GM19328 (cell line): ENCODE results near the gene SPAG16.

ENCODE experiments used
- ATAC-seq: cut with Tn5 transposase; IDR thresholded peaks from one replicate; pipeline ENCODE4 v1.9.1; 2021; ENCODE audit warnings: mild to moderate bottlenecking, moderate library complexity; ENCODE audit not compliant: unreplicated experiment

The SPAG16 gene

DNA sequence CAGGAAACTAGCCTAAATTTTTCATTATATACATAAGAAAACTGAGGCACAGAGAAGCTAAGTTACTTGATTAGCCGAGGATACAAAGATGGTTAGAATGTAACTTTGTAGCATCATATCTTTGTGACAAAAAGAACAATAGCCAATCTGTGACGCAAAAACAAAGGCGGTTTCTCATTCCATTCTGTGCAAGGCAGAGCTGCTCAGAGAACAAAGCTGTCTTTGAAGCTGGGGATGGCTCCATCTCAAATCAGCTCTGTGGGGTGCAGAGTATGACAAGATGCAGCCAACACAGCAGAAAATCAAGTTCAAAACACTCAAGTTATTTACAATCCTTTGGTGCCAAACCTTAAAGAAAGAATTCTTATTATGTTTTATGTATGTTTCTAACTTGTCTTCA lies 1044.7 kb downstream of the SPAG16 start:
- ATAC-seq, result no peak

DNA sequence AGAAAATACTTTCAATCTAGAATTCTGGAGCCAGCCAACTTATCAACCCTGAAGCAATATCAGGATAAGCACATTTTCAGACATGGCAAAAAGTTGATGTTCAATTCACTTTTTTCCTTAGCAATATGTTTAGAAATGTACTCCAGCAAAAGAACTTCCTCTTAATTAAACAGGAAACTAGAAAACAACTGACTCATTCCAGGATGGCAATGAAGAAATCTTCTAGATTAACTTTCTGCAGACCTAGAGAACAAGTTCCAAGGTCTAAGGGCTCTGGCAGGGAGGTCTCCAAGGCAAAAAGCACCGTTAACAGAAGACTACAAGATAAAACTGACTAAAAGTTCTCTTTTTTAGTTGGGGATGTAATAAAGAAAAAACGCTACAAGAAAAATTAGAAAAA lies 1057.4 kb downstream of the SPAG16 start:
- no peak for ATAC-seq

DNA sequence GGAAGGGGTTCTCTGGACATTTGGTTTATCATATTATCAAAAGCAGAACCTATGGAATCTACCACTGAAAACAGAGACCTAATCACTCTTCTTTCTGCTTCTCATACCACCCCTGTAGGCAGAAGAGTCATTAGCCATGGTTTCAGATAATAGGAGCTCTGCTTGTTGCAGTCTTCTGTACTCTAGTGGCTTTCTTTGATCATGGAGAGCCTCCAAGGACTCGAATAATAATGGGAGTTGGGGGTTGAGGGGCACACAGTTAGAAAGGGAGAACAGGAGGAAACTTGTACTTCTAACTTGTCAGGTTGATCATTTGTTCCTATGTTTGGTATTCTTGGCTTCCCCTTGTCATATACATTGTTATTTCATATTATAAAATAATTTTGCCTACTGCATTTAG lies 1074.2 kb downstream of the SPAG16 start:
- no peak for ATAC-seq

- no peak for ATAC-seq
Observed at GRCh38 chr2:214361116-214361515, 1076.9 kb downstream of the SPAG16 start.

GRCh38 chr2:214365549-214365948 lies 1081.3 kb downstream of the SPAG16 start:
- no peak for ATAC-seq

DNA sequence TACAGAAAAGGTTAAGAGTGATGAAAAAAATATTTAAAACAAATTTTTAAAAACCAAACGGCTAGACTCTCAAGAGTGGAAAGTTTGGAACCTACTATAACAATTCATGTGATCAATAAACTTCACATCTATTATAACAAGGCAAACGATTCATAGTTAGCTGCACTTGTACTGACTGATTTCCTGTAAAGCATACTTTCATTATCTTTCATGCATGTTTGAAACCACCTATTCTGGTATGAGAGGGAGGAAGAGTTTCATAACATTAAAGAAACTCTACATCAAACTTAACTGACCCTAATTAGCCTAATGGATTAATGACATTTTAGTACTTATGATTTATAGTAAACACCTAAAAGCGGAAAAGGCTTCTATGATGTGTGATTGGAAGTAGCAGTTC lies 1082.9 kb downstream of the SPAG16 start:
- ATAC-seq, result no peak

DNA sequence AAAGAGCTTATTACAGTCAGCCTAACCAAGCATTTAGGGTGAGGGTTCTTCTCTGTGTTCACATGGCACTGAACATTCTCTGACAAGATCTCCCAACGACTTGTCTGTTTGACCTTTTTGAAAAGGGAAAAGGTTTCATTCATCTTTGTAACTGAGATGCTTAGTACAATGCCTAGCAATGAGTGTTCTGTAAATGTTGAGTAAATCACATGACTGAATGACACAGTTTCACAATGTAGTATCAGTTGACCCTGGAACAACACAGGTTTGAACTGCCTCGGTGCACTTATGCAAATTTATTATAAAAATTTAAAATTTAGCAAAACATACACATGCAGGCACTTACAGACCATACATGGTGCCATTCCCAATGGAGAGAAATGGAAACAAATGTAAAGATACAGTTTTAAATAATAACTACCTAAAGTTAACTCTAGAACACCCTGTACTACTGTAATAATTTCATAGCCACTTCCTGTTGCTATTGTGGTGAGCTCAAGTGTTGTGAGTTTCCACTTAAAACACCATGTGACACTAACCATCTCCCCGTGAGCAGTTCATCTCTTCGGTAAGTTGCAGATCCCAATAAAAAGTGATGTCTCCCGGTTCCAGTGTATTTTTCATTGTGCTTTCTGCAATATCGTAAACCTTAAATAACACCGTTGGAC lies 1092.5 kb downstream of the SPAG16 start:
- ATAC-seq, result no peak

GRCh38 chr2:214377286-214377624 lies 1093.0 kb downstream of the SPAG16 start:
- ATAC-seq, result no peak

GRCh38 chr2:214378455-214379103 lies 1094.3 kb downstream of the SPAG16 start:
- no peak for ATAC-seq

GRCh38 chr2:214379227-214379626 lies 1095.0 kb downstream of the SPAG16 start:
- no peak for ATAC-seq

GRCh38 chr2:214380681-214381080 lies 1096.4 kb downstream of the SPAG16 start:
- no peak for ATAC-seq

GRCh38 chr2:214382229-214382628 lies 1098.0 kb downstream of the SPAG16 start:
- no peak for ATAC-seq

- ATAC-seq, result no peak
Observed at GRCh38 chr2:214386720-214387119, 1102.5 kb downstream of the SPAG16 start.

- no peak for ATAC-seq
Observed at GRCh38 chr2:214389334-214389733, 1105.1 kb downstream of the SPAG16 start.

DNA sequence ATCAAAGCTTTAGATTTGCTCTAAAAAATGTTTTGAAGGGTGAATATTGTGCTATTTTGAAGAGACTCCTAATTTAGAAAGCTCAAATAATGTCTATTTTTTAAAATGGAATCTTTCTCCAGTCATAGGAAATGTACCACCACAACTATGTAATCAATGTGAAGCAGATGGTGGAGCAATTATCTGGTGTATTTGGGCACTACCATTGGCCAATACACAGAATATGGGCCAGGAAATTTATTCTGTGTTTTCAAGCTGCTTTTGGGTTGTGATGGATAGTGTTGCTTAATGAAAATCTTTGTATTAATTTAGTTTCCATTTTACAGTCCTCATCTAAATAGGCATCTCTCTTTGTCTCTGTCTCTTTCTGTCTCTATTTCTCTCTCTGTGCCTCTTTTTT lies 1109.5 kb downstream of the SPAG16 start:
- no peak for ATAC-seq

GRCh38 chr2:214395040-214395439 lies 1110.8 kb downstream of the SPAG16 start:
- no peak for ATAC-seq

GRCh38 chr2:214401580-214401979 lies 1117.3 kb downstream of the SPAG16 start:
- ATAC-seq, result no peak

DNA sequence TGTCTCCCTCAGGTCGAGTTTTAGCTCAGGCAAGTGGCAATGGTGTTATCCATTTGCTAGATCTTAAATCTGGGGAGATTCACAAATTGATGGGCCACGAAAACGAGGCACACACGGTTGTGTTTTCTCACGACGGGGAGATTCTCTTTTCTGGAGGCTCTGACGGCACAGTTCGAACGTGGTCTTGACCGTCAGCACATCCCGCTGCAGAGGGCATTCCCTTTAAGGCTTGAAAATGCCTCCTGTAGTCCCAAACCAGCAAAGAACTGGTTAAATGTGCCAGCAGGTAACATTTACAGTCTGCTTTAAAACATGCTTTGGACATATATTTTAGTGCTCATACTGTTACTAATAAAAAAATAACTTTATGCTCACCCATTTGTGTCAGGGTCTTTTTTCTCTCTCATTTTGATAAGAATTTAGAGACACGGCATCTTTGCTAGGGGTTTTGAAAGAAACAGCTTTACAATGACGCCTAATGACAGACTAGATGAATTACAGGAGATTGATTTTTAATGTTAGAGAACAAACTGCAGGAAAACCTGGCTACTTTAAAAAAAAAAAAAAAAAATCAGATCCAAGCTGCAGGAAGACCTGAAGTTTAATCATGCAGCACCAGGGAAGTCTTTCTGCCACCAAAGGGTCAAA lies 1126.0 kb downstream of the SPAG16 start:
- no peak for ATAC-seq

DNA sequence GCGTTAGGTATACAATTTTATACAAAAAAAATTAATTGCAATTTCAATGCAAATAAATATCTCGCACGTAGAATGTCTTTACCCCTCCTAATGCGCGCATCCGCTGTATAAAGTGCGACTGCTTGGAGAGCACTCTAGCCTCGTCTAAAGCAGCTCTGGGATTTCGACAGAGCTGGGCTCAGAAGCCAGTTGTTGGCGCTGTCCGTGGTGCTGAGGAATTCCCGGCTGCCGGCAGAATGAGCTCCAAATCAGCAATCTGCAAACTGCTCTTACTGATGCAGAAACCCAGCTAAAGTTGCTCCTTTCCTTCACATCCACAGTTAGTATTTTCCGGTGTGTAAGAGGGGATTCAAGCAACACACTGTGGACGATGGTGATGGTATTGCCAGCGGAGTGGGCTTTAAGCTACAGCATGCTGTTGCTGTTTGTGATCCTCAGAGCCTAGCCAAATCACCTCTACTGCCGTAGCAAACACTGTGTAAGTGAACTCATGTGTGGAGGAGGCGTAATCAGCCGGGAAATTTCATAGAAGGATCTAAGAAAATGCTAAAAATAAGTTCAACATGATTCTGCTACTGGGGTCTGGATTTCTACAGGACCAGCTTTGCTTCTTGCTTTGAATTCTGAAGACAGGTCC lies 1126.8 kb downstream of the SPAG16 start, which contains the start of gene VWC2L:
Gene VWC2L, plus strand, starts transcription at position 137 of the 637 bp plus-strand sequence. CDS start 3,140 bp downstream, outside the sequence.
- ATAC-seq, result no peak

- no peak for ATAC-seq
Observed at GRCh38 chr2:214412679-214413078, 1128.4 kb downstream of the SPAG16 start.

DNA sequence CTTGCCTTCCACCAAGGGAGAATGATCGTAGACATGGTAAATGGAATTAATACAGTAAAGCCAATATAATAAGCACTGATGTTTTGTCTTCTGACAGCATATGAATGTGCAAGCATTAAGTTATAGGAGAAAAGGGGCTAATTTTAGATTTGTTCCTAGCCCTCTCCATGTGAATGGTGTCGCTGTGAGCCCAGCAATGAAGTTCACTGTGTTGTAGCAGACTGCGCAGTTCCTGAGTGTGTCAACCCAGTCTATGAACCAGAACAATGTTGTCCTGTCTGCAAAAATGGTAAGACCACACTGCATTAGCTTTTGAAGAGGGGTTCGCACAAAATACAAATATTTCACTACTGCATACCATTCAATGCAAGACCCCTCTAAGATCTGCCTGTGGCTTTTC lies 1152.2 kb downstream of the SPAG16 start:
- no peak for ATAC-seq
